Esophagus muscularis mucosa (tissue), 4 donors: ENCODE data around the gene PPFIA4. TPM values are rescaled to one million over a fixed set of nuclear protein-coding genes. Genes with fewer than 3 reads are reported as not detected.

Experiments
- DNase-seq: peaks from one replicate; pipeline ENCODE4 v3.0.0-alpha.2; 2017; ENCODE audit errors: extremely low spot score
- H3K27ac ChIP-seq, 4 donors: fragments of 200-600 bp; sonication (generic); replicated peaks in 1 of 4; 1 replicate in 3 of 4; 2 replicates in 1 of 4; pipeline ENCODE4 v1.5.1; 2016 to 2019; ENCODE audit warnings: mild to moderate bottlenecking in 1 of 4
- H3K27me3 ChIP-seq, 4 donors: fragments of 200-600 bp; sonication (generic); one replicate each; pipeline versions ENCODE4 v1.5.1 to v1.6.0; 2016 to 2019
- H3K36me3 ChIP-seq, 4 donors: fragments of 200-600 bp; sonication (generic); one replicate each; pipeline ENCODE4 v1.5.1; 2016 to 2019
- H3K4me1 ChIP-seq, 4 donors: fragments of 200-600 bp; sonication (generic); one replicate each; pipeline ENCODE4 v1.5.1; 2016 to 2019
- H3K4me3 ChIP-seq, 4 donors: fragments of 200-600 bp; sonication (generic); 1 replicate in 2 of 4; 2 replicates in 2 of 4; pipeline ENCODE4 v1.5.1; 2016 to 2019; ENCODE audit warnings: mild to moderate bottlenecking in 4 of 4, moderate library complexity in 1 of 4
- H3K9me3 ChIP-seq, 4 donors: fragments of 200-600 bp; sonication (generic); 1 replicate in 3 of 4; 2 replicates in 1 of 4; pipeline ENCODE4 v1.5.1; 2016 to 2019
- EP300 ChIP-seq: sonication (generic); formaldehyde crosslinking; IDR thresholded peaks from one replicate; pipeline ENCODE4 v1.6.1; 2017; ENCODE audit warnings: antibody characterized with exemption
- POLR2A ChIP-seq: fragments of 450-650 bp; IDR thresholded peaks from one replicate; pipeline ENCODE4 v1.6.1; 2017; ENCODE audit warnings: antibody characterized with exemption, moderate library complexity, mild to moderate bottlenecking, low read depth
- POLR2AphosphoS5 ChIP-seq, 2 donors: sonication (generic); formaldehyde crosslinking; IDR thresholded peaks; one replicate each; pipeline ENCODE4 v1.6.1; 2017; ENCODE audit warnings: antibody characterized with exemption in 2 of 2
- whole genome bisulfite sequencing: methylation state at CpG from one replicate; pipeline ENCODE4 v1.1.5; 2018; 5-methylcytosine and 5-hydroxymethylcytosine counted together
- intact Hi-C: fragments of 100-400 bp; cut with DNase I; formaldehyde crosslinking; loops from one replicate; pipeline ENCODE4 v1.15.1; 2023
- total RNA-seq, 4 donors: library from RNA; depleted of rRNA; stranded (reverse); fragments of >200 nt; gene quantifications; one replicate each; pipeline versions ENCODE4 v1.1.0 to v1.2.1, GENCODE V29; 2016
- TF ChIP-seq, protein P1 (sequence below), 3 experiments: fragments of 200-600 bp in 2 of 3; fragments of 450-650 bp in 1 of 3; sonication (generic) in 2 of 3; IDR thresholded peaks; one replicate each; pipeline ENCODE4 v1.5.1; 2017 to 2019; ENCODE audit warnings: antibody characterized with exemption in 3 of 3, mild to moderate bottlenecking in 2 of 3, moderate library complexity in 1 of 3

PPFIA4 gene
- total RNA-seq, 4 donors from 2014 or later: 0.42 to 1.6 (median 1.1) TPM

DNA sequence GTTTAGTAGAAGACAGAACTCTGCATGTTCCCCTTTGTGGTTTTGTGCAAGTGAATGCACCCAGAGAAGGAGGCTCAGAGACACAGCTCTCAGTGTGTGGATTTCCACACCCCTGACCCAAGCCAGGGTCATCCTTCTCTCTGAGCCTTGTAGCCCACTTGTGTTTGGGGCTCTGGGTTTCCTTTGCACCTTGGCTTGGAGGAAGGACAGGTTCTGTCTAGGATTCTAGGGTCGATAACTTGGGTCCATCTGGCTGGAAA is 32.3 kb downstream of the PPFIA4 start:
- H3K4me1 ChIP-seq: no peaks in the 10 kb centered on the region
- intact Hi-C loops: no loop called here
- 100% methylated on average over 1 of the region's 1 CpG for WGBS
- H3K36me3 ChIP-seq: peaks cover 0 to 13% (median 5%) of the 10 kb centered on the region in 4 donors
- H3K4me3 ChIP-seq: no peak overlapping the region
- no peak for DNase-seq
- H3K27me3 ChIP-seq: no peaks in the 10 kb centered on the region
- H3K27ac ChIP-seq: no peak overlapping the region
- TF ChIP-seq POLR2AphosphoS5 (IDR thresholded peaks at IDR 0.05): no peak
- no peak for TF ChIP-seq EP300
- TF ChIP-seq POLR2A: no peak
- H3K9me3 ChIP-seq: no peaks in the 10 kb centered on the region

DNA sequence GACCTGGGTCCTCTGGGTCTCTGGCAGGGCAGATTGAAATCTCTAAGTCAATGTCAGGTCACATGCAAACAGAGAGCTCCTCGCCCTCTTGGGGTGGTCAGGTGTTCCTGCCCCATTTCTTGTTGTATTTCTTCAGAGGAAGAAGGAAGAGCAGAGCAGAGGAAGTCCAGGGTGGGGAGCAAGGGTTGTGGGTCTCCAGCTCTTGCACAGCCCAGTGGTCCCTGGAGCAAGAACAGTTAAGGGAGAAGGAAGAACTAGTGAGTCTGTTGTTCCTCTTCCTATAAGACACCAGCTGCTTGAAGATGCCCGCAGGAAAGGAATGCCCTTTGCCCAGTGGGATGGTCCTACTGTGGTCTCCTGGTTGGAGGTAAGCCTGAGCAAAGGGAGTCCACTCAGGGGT is 33.2 kb downstream of the PPFIA4 start:
- no peak overlapping the region for H3K4me3 ChIP-seq
- intact Hi-C loops: no loop called here
- no peak for DNase-seq
- H3K27me3 ChIP-seq: no peaks in the 10 kb centered on the region
- H3K36me3 ChIP-seq: peaks cover 0 to 13% (median 5%) of the 10 kb centered on the region in 4 donors
- no peaks in the 10 kb centered on the region for H3K9me3 ChIP-seq
- WGBS: 88% methylated on average over 2 of the region's 2 CpGs
- no peaks in the 10 kb centered on the region for H3K4me1 ChIP-seq
- no peak for TF ChIP-seq POLR2A
- no peak for TF ChIP-seq EP300
- TF ChIP-seq POLR2AphosphoS5 (IDR thresholded peaks at IDR 0.05): no peak
- TF ChIP-seq, protein P1, sequence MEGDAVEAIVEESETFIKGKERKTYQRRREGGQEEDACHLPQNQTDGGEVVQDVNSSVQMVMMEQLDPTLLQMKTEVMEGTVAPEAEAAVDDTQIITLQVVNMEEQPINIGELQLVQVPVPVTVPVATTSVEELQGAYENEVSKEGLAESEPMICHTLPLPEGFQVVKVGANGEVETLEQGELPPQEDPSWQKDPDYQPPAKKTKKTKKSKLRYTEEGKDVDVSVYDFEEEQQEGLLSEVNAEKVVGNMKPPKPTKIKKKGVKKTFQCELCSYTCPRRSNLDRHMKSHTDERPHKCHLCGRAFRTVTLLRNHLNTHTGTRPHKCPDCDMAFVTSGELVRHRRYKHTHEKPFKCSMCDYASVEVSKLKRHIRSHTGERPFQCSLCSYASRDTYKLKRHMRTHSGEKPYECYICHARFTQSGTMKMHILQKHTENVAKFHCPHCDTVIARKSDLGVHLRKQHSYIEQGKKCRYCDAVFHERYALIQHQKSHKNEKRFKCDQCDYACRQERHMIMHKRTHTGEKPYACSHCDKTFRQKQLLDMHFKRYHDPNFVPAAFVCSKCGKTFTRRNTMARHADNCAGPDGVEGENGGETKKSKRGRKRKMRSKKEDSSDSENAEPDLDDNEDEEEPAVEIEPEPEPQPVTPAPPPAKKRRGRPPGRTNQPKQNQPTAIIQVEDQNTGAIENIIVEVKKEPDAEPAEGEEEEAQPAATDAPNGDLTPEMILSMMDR (IDR thresholded peaks at IDR 0.05): no peak
- no peak overlapping the region for H3K27ac ChIP-seq

DNA sequence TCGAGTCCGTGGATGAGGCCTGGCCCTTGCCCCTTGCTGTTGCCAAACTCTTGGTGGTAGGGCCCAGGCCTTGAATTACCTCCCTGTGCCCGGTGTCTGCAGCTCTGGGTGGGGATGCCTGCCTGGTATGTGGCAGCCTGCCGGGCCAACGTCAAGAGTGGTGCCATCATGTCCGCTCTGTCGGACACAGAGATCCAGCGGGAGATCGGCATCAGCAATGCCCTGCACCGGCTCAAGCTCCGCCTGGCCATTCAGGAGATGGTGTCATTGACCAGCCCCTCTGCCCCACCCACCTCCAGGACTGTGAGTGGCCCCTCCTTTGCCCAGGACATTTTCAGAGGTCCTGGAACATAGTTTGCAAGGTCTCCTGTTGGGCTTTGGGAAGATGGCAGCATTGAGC is 33.8 kb downstream of the PPFIA4 start:
- WGBS: 96% methylated on average over 9 of the region's 11 CpGs
- no peaks in the 10 kb centered on the region for H3K27me3 ChIP-seq
- no peaks in the 10 kb centered on the region for H3K9me3 ChIP-seq
- no peak for DNase-seq
- H3K27ac ChIP-seq: no peak overlapping the region
- no peaks in the 10 kb centered on the region for H3K4me1 ChIP-seq
- no peak overlapping the region for H3K4me3 ChIP-seq
- peaks cover 0 to 13% (median 5%) of the 10 kb centered on the region in 4 donors for H3K36me3 ChIP-seq
- TF ChIP-seq POLR2A: no peak
- TF ChIP-seq EP300: no peak
- TF ChIP-seq, protein P1 (IDR thresholded peaks at IDR 0.05): no peak
- no peak for TF ChIP-seq POLR2AphosphoS5 (IDR thresholded peaks at IDR 0.05)
- intact Hi-C loops: no loop called here

DNA sequence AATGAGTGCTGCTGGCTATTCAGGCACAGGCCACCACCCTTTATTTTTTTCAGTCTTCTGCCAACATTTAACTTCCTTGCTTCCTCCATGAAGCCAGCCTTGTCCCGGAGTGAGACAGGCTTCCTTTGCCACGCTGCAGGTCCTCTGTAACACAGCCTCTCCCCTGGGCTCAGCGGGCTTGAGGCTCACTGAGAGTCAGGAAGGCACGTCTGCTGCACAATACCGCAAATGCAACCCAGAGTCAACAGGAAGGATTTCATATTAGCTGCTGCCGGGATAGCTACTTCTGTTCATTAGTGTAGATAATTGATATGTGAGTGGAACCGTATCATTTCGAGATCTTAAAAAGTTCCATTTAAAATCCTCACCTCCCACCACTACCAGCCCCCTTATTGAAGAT is 37.0 kb downstream of the PPFIA4 start:
- intact Hi-C loops: no loop called here
- DNase-seq: no peak
- H3K9me3 ChIP-seq: no peaks in the 10 kb centered on the region
- H3K36me3 ChIP-seq: peaks cover 0 to 8% (median 0%) of the 10 kb centered on the region in 4 donors
- TF ChIP-seq, protein P1 (IDR thresholded peaks at IDR 0.05): no peak
- TF ChIP-seq EP300 (no peak), POLR2AphosphoS5 (IDR thresholded peaks at IDR 0.05) (no peak), POLR2A (no peak)
- H3K4me3 ChIP-seq: no peak overlapping the region
- peaks cover 4 to 7% (median 5%) of the 10 kb centered on the region in 4 donors for H3K4me1 ChIP-seq
- no peaks in the 10 kb centered on the region for H3K27me3 ChIP-seq
- H3K27ac ChIP-seq: no peak overlapping the region
- 70% methylated on average over 8 of the region's 8 CpGs for WGBS

DNA sequence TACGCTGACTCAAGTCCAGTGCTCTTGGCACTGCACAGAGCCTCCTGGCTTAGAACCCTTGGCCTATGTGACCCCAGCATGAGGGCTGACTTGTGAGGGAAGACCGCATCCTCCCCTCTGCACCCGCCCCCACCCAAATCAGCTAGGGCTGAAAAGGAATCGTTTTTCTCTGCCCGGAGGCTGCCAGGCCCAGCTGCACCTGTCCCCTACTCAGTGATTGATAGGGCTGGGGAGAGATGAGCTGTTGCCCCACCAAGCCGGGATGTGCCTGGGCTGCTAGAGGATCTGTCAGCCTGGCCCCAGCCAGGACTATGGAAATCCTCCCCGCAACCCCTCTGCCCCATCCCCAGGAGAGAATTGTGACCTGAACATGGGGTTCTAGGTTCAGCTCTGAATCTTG is 38.9 kb downstream of the PPFIA4 start:
- H3K4me1 ChIP-seq: peaks cover 23 to 26% (median 24%) of the 10 kb centered on the region in 4 donors
- TF ChIP-seq POLR2AphosphoS5 (IDR thresholded peaks at IDR 0.05) (no peak), EP300 (no peak), POLR2A (no peak)
- TF ChIP-seq, protein P1 (IDR thresholded peaks at IDR 0.05): no peak
- intact Hi-C loops: no loop called here
- no peak overlapping the region for H3K27ac ChIP-seq
- H3K27me3 ChIP-seq: no peaks in the 10 kb centered on the region
- no peak overlapping the region for H3K4me3 ChIP-seq
- WGBS: 70% methylated on average over 7 of the region's 7 CpGs
- DNase-seq: no peak
- no peaks in the 10 kb centered on the region for H3K36me3 ChIP-seq
- no peaks in the 10 kb centered on the region for H3K9me3 ChIP-seq
